Left ventricle myocardium inferior (tissue), 1 donor: ENCODE data around the gene MUC4. TPM values are rescaled to one million over a fixed set of nuclear protein-coding genes. Genes with fewer than 3 reads are reported as not detected.

Experiments used
- DNase-seq: peaks from one replicate; pipeline ENCODE4 v3.0.0-alpha.2; 2020
- H3K27ac ChIP-seq: fragments of 200-600 bp; replicated peaks from 2 replicates; pipeline ENCODE4 v1.8.0; 2021
- H3K27me3 ChIP-seq: fragments of 200-600 bp; 2 replicates; pipeline ENCODE4 v1.8.0; 2021; ENCODE audit warnings: low read depth
- H3K36me3 ChIP-seq: fragments of 200-600 bp; 2 replicates; pipeline ENCODE4 v1.8.0; 2021
- H3K4me1 ChIP-seq: fragments of 200-600 bp; 2 replicates; pipeline ENCODE4 v1.8.0; 2021
- H3K4me3 ChIP-seq: fragments of 200-600 bp; 2 replicates; pipeline ENCODE4 v1.8.0; 2021; ENCODE audit warnings: mild to moderate bottlenecking, moderate library complexity
- H3K9me3 ChIP-seq: fragments of 200-600 bp; replicated peaks from 2 replicates; pipeline ENCODE4 v1.8.0; 2021
- CTCF ChIP-seq: fragments of 200-600 bp; IDR thresholded peaks from 2 replicates; pipeline ENCODE4 v1.8.0; 2021; ENCODE audit warnings: antibody characterized with exemption, mild to moderate bottlenecking, borderline replicate concordance
- intact Hi-C: fragments of 100-400 bp; cut with micrococcal nuclease; formaldehyde crosslinking; loops from one replicate; pipeline ENCODE4 v1.11.0; 2022
- total RNA-seq: library from RNA; stranded (reverse); fragmentation: NEBNext Ultra II Directional; extraction: Animal tissue kit (Norgen Biotek cat#: 25700); gene quantifications from one replicate; pipeline ENCODE4 v1.2.1, GENCODE V29; 2021
- donor health status: DM: no; HTN: yes; CAD: no; lungs with severe emphysema.

MUC4 gene
- total RNA-seq, 1 donor from 2014 or later: 0.11 TPM

- Histone ChIP-seq H3K36me3 (no peaks in the 10 kb centered on the region), H3K27ac (no peak overlapping the region), H3K4me1 (no peaks in the 10 kb centered on the region), H3K9me3 (no peaks in the 10 kb centered on the region), H3K27me3 (peaks cover 60% of the 10 kb centered on the region), H3K4me3 (no peak overlapping the region)
- intact Hi-C loops: no loop called here
- no peak for DNase-seq
- TF ChIP-seq CTCF: no peak
These were observed 27.0 kb upstream of the MUC4 start for GRCh38 chr3:195838714-195839113.

GRCh38 chr3:195836476-195837135 lies 24.9 kb upstream of the MUC4 start:
- peaks cover 51% of the 10 kb centered on the region for H3K27me3 ChIP-seq
- TF ChIP-seq CTCF: no peak
- no peaks in the 10 kb centered on the region for H3K9me3 ChIP-seq
- intact Hi-C loops: no loop called here
- no peaks in the 10 kb centered on the region for H3K36me3 ChIP-seq
- no peak for DNase-seq
- H3K27ac ChIP-seq: no peak overlapping the region
- no peak overlapping the region for H3K4me3 ChIP-seq
- H3K4me1 ChIP-seq: no peaks in the 10 kb centered on the region

- no peak overlapping the region for H3K27ac ChIP-seq
- H3K36me3 ChIP-seq: no peaks in the 10 kb centered on the region
- H3K4me1 ChIP-seq: no peaks in the 10 kb centered on the region
- no peaks in the 10 kb centered on the region for H3K9me3 ChIP-seq
- DNase-seq: no peak
- no peak overlapping the region for H3K4me3 ChIP-seq
- no peak for TF ChIP-seq CTCF
- peaks cover 58% of the 10 kb centered on the region for H3K27me3 ChIP-seq
- intact Hi-C loops: no loop called here
These were observed 24.1 kb upstream of the MUC4 start for GRCh38 chr3:195835791-195836190.

- no peak for TF ChIP-seq CTCF
- Histone ChIP-seq H3K9me3 (no peaks in the 10 kb centered on the region), H3K4me1 (no peaks in the 10 kb centered on the region), H3K36me3 (no peaks in the 10 kb centered on the region), H3K27ac (no peak overlapping the region), H3K4me3 (no peak overlapping the region), H3K27me3 (peaks cover 54% of the 10 kb centered on the region)
- intact Hi-C loops: no loop called here
- no peak for DNase-seq
These were observed 23.2 kb upstream of the MUC4 start for GRCh38 chr3:195834675-195835583.

- intact Hi-C loops: no loop called here
- Histone ChIP-seq H3K4me1 (no peaks in the 10 kb centered on the region), H3K27me3 (peaks cover 47% of the 10 kb centered on the region), H3K4me3 (no peak overlapping the region), H3K9me3 (no peaks in the 10 kb centered on the region), H3K36me3 (no peaks in the 10 kb centered on the region), H3K27ac (no peak overlapping the region)
- DNase-seq: no peak
- no peak for TF ChIP-seq CTCF
These were observed 18.1 kb upstream of the MUC4 start for GRCh38 chr3:195829897-195830254.
